Smooth muscle cell (in vitro differentiated cells): ENCODE data around the gene PFDN1. TPM values are rescaled to one million over a fixed set of nuclear protein-coding genes. Genes with fewer than 3 reads are reported as not detected.

Source experiments
- DNase-seq: peaks from one replicate; lab custom pipeline; 2025; ENCODE audit not compliant: unreplicated experiment; lab: John Stamatoyannopoulos, UW
- H2AFZ ChIP-seq: fragments of 200-600 bp; sonication (generic); 2 replicates; pipeline ENCODE4 v1.6.0; 2016; ENCODE audit warnings: antibody characterized with exemption, low read depth, mild to moderate bottlenecking
- H3F3A ChIP-seq: fragments of 200-600 bp; sonication (generic); 2 replicates; pipeline ENCODE4 v1.6.0; 2017; ENCODE audit warnings: antibody characterized with exemption, low read depth
- H3K27ac ChIP-seq: fragments of 200-600 bp; sonication (generic); 2 replicates; pipeline ENCODE4 v1.5.1; 2016; ENCODE audit warnings: low read depth, mild to moderate bottlenecking
- H3K27me3 ChIP-seq: fragments of 200-600 bp; sonication (generic); 2 replicates; pipeline ENCODE4 v1.6.1; 2016; ENCODE audit warnings: low read depth, mild to moderate bottlenecking
- H3K36me3 ChIP-seq: fragments of 200-600 bp; sonication (generic); 2 replicates; pipeline ENCODE4 v1.5.1; 2016; ENCODE audit warnings: low read depth
- H3K4me1 ChIP-seq: fragments of 200-600 bp; sonication (generic); 2 replicates; pipeline ENCODE4 v1.5.1; 2016; ENCODE audit warnings: low read depth
- H3K4me2 ChIP-seq: fragments of 200-600 bp; sonication (generic); 2 replicates; pipeline ENCODE4 v1.6.0; 2016; ENCODE audit warnings: mild to moderate bottlenecking
- H3K4me3 ChIP-seq: fragments of 200-600 bp; sonication (generic); 2 replicates; pipeline ENCODE4 v1.5.1; 2016; ENCODE audit warnings: mild to moderate bottlenecking
- H3K79me2 ChIP-seq: fragments of 200-600 bp; sonication (generic); 2 replicates; pipeline ENCODE4 v1.6.0; 2016; ENCODE audit warnings: low read depth, mild to moderate bottlenecking
- H3K9ac ChIP-seq: fragments of 200-600 bp; sonication (generic); 2 replicates; pipeline ENCODE4 v1.6.0; 2016; ENCODE audit warnings: low read depth
- H3K9me3 ChIP-seq: fragments of 200-600 bp; sonication (generic); replicated peaks from 2 replicates; pipeline ENCODE4 v1.5.1; 2016; ENCODE audit warnings: low read depth
- H4K20me1 ChIP-seq: fragments of 200-600 bp; sonication (generic); 2 replicates; pipeline ENCODE4 v1.6.0; 2016; ENCODE audit warnings: low read depth
- CTCF ChIP-seq: fragments of 200-600 bp; sonication (generic); IDR thresholded peaks from 2 replicates; pipeline ENCODE4 v1.5.1; 2017; ENCODE audit warnings: borderline replicate concordance, mild to moderate bottlenecking, antibody characterized with exemption; ENCODE audit not compliant: insufficient read depth, poor library complexity, severe bottlenecking
- WGBS: methylation state at CpG from one replicate; pipeline ENCODE4 v1.1.7; 2016; ENCODE audit warnings: low lambda C conversion rate; 5-methylcytosine and 5-hydroxymethylcytosine counted together
- polyA plus RNA-seq: library from polyadenylated mRNA; unstranded; fragments of >200 nt; fragmentation: Nextera tagmentation; extraction: Ambion mirVana; gene quantifications from 2 replicates; pipeline ENCODE4 v1.2.1, GENCODE V29; 2016
- total RNA-seq: library from RNA; depleted of rRNA; stranded (reverse); fragments of >200 nt; gene quantifications from 2 replicates; pipeline ENCODE4 v1.2.3, GENCODE V29; 2014

The PFDN1 gene
- total and polyA plus RNA-seq, 2 experiments from 2014 or later, result 145 to 154 TPM

DNA sequence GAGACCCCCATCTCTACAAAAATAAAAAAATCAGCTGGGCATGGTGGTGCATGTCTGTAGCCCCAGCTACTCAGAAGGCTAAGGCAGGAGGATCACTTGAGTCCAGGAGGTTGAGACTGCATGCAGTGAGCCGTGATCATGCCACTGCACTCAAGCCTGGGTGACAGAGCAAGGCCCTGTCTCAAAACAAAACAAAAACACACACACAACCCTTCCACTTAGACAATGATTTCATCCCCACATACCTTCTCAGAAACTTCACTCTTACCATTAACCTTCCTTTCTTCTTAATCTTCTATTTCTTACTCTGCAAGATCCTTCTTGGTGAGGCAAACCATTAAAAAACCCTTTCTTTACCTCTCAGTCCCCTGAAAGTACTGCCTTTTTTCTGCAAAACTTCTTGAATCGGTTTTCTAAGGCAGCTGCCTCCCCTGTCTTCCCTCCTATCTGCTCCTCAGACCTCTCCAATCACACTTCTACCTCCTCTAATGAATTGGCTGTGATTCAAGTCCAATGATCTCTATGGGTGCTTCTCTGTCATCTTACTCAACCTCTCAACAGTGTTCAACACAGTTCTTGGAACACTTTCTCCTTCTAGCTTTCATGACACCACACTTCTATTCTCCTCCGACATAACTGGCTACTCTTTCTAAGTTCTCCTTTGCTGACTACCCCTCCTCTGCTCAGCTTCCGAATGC lies 47.3 kb downstream of the PFDN1 start:
- Histone ChIP-seq H3K9ac (no peak overlapping the region), H3K4me3 (no peak overlapping the region), H3K27me3 (no peaks in the 10 kb centered on the region), H3K27ac (no peak overlapping the region), H3K9me3 (no peaks in the 10 kb centered on the region), H3K4me2 (no peak overlapping the region), H3K36me3 (no peaks in the 10 kb centered on the region), H3K4me1 (peaks cover 22% of the 10 kb centered on the region), H4K20me1 (no peaks in the 10 kb centered on the region), H3F3A (peaks cover 21% of the 10 kb centered on the region), H3K79me2 (peaks cover 60% of the 10 kb centered on the region), H2AFZ (no peak overlapping the region)
- 92% methylated on average over 4 of the region's 4 CpGs for WGBS
- DNase-seq, result no peak
- TF ChIP-seq CTCF, result no peak

DNA sequence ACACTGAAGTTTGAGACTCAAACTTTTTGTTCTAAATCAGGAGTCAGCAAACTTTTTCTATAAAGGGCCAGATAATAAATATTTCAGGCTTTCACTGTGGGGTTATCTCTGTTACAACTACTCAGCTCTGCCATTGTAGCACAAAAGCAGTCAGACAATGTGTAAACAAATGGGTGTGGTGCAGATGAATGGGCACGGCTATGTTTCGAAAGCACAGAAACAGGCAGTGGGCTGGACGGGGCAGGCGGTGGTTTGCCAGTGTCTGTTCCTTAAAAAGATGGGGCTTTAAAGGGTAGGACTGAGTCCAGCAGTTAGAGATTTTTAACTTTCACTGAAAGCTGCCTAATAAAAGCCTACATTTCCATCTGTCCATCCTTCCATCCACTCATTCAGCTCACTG lies 48.9 kb downstream of the PFDN1 start:
- no peaks in the 10 kb centered on the region for H3K27me3 ChIP-seq
- H3K9ac ChIP-seq, result no peak overlapping the region
- TF ChIP-seq CTCF, result no peak
- no peaks in the 10 kb centered on the region for H4K20me1 ChIP-seq
- no peak for DNase-seq
- peaks cover 25% of the 10 kb centered on the region for H3F3A ChIP-seq
- H2AFZ ChIP-seq, result no peak overlapping the region
- WGBS, result 43% methylated on average over 4 of the region's 4 CpGs
- H3K4me2 ChIP-seq, result no peak overlapping the region
- H3K27ac ChIP-seq, result peak overlapping the region; percentile 32
- no peaks in the 10 kb centered on the region for H3K9me3 ChIP-seq
- H3K4me3 ChIP-seq, result no peak overlapping the region
- peaks cover 22% of the 10 kb centered on the region for H3K4me1 ChIP-seq
- peaks cover 61% of the 10 kb centered on the region for H3K79me2 ChIP-seq
- H3K36me3 ChIP-seq, result no peaks in the 10 kb centered on the region

- Histone ChIP-seq H2AFZ (no peak overlapping the region), H3K36me3 (no peaks in the 10 kb centered on the region), H3K4me1 (peaks cover 20% of the 10 kb centered on the region), H3K27me3 (no peaks in the 10 kb centered on the region), H3K9ac (peak overlapping the region; percentile 86), H3K4me3 (no peak overlapping the region), H3K9me3 (no peaks in the 10 kb centered on the region), H3K79me2 (peaks cover 74% of the 10 kb centered on the region), H3K27ac (peak overlapping the region; percentile 99), H3F3A (peaks cover 20% of the 10 kb centered on the region), H3K4me2 (peak overlapping the region; percentile 69), H4K20me1 (no peaks in the 10 kb centered on the region)
- 97% methylated on average over 10 of the region's 10 CpGs for WGBS
- TF ChIP-seq CTCF, result no peak
- no peak for DNase-seq
These were observed 50.3 kb downstream of the PFDN1 start for GRCh38 chr5:140252470-140253126.
